ENCODE data around the gene RGS19.

RGS19 gene

DNA sequence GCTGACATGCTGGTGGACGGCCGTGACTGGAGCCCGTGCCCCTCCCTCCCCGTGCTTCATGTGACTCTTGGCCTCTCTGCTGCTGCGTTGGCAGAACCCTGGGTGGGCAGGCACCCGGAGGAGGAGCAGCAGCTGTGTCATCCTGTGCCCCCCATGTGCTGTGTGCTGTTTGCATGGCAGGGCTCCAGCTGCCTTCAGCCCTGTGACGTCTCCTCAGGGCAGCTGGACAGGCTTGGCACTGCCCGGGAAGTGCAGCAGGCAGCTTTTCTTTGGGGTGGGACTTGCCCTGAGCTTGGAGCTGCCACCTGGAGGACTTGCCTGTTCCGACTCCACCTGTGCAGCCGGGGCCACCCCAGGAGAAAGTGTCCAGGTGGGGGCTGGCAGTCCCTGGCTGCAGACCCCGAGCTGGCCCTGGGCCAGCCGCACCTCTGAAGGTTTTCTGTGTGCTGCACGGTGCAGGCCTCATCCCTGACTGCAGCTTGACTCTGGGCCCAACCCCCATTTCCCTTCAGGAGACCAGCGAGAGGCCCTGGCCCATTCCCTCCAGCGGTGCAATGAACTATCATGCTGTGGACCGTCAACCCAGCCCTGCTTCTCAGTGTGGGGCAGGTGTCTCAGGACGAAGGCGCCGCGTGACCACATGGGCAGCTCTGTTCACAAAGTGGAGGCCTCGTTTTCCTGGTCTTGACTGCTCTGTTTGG is 19.9 kb upstream of the RGS19 start:
- TF ChIP-seq, protein P1, sequence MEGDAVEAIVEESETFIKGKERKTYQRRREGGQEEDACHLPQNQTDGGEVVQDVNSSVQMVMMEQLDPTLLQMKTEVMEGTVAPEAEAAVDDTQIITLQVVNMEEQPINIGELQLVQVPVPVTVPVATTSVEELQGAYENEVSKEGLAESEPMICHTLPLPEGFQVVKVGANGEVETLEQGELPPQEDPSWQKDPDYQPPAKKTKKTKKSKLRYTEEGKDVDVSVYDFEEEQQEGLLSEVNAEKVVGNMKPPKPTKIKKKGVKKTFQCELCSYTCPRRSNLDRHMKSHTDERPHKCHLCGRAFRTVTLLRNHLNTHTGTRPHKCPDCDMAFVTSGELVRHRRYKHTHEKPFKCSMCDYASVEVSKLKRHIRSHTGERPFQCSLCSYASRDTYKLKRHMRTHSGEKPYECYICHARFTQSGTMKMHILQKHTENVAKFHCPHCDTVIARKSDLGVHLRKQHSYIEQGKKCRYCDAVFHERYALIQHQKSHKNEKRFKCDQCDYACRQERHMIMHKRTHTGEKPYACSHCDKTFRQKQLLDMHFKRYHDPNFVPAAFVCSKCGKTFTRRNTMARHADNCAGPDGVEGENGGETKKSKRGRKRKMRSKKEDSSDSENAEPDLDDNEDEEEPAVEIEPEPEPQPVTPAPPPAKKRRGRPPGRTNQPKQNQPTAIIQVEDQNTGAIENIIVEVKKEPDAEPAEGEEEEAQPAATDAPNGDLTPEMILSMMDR (IDR thresholded peaks at IDR 0.05; ENCODE audit: borderline replicate concordance, control extremely low read depth, extremely low read depth, insufficient read depth, missing control alignments) = no peak
- no peak for DNase-seq (ENCODE audit: low spot score)
- in situ Hi-C loops (cut with MboI; ENCODE audit: low sequenced_read_pairs, unreplicated experiment) = no loop called here

DNA sequence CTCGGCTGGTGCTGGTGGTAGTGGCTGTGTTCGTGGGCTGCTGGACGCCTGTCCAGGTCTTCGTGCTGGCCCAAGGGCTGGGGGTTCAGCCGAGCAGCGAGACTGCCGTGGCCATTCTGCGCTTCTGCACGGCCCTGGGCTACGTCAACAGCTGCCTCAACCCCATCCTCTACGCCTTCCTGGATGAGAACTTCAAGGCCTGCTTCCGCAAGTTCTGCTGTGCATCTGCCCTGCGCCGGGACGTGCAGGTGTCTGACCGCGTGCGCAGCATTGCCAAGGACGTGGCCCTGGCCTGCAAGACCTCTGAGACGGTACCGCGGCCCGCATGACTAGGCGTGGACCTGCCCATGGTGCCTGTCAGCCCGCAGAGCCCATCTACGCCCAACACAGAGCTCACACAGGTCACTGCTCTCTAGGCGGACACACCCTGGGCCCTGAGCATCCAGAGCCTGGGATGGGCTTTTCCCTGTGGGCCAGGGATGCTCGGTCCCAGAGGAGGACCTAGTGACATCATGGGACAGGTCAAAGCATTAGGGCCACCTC is 19.2 kb upstream of the RGS19 start:
- in situ Hi-C loops (cut with MboI; ENCODE audit: low sequenced_read_pairs, unreplicated experiment) = no loop called here
- TF ChIP-seq, protein P1 (IDR thresholded peaks at IDR 0.05; ENCODE audit: borderline replicate concordance, control extremely low read depth, extremely low read depth, insufficient read depth, missing control alignments) = no peak
- no peak for DNase-seq (ENCODE audit: low spot score)

DNA sequence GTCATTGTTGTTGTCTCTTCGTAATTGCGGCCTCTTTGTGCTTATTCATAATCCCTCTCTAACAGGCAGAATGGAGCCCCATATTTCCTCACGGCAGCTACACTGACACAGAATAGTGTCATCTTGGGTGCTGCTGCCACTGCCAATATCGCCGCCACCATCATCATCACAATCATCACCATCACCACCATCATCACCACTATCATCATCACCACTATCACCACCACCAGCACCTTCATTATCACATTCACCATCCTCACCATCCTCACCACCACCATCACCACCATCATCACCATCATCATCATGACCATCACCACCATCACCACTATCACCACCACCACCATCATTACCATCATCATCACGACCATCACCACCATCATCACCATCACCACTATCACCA is 17.2 kb upstream of the RGS19 start:
- DNase-seq (ENCODE audit: low spot score) = no peak
- in situ Hi-C loops (cut with MboI; ENCODE audit: low sequenced_read_pairs, unreplicated experiment) = no loop called here
- TF ChIP-seq, protein P1 (IDR thresholded peaks at IDR 0.05; ENCODE audit: borderline replicate concordance, control extremely low read depth, extremely low read depth, insufficient read depth, missing control alignments) = no peak

DNA sequence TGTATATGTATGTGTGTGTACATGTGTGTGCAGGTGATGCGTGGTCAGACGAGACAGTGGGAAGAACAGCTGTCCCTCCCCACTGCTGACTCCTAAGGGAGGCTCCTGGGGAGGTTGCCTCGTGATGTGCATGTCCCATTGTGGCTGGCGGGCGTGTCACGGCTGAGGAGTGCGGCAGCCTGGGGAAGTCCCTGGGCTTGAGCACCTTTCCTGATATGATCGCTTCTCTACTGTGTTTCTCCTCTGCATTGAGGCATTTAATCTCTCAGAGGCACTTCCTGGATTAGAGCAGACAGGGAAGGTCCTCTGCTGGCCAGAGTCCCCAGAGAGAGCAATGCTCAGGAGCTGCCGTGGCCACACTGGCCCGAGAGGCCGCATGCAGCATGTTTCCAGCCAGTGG is 16.6 kb upstream of the RGS19 start:
- in situ Hi-C loops (cut with MboI; ENCODE audit: low sequenced_read_pairs, unreplicated experiment) = no loop called here
- DNase-seq (ENCODE audit: low spot score) = no peak
- TF ChIP-seq, protein P1 (IDR thresholded peaks at IDR 0.05; ENCODE audit: borderline replicate concordance, control extremely low read depth, extremely low read depth, insufficient read depth, missing control alignments) = no peak

DNA sequence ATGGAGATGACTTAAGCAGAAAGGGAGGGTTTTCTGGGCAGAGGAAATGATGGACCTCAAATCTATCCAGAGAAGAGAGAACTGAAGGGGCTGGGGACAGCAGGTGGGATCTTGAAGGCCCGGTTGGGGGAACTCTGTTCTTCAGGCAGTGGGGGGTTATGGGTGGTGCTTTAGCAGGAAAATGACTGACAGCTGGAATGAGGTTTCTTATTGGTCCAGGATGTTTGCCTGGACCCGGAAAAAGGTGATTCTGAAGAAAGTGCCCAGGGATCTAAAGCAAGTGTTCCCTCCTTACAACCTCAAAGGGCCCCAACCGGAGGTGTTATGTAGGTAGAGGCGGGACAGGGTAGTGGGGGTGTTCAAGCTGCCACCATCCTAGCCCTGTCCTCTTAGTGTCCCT is 16.1 kb upstream of the RGS19 start:
- in situ Hi-C loops (cut with MboI; ENCODE audit: low sequenced_read_pairs, unreplicated experiment) = no loop called here
- no peak for DNase-seq (ENCODE audit: low spot score)
- TF ChIP-seq, protein P1 (IDR thresholded peaks at IDR 0.05; ENCODE audit: borderline replicate concordance, control extremely low read depth, extremely low read depth, insufficient read depth, missing control alignments) = no peak

DNA sequence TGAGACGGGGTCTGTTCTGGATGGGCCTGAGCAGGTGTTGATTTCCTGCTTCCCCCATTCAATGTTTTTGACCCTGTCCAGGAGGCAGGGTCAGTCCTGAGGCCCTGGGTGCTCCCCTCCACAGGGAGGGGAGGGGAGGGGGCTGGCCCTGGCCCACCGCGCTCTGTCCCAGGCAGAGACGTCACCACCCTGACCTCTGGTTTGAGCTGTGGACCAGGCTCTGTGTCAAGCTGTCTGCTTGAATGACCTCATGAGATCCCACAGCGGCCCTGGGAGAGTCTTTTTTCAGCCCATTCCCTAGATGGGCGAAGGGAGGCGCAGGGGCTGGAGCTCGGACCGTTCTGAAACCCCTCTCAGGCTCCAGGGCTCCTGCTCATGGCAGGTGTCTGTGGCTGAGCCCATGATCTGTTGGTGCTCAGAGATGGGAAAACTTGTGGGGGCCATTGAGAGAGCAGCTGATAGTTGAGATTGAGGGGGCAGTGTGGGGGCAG is 13.7 kb upstream of the RGS19 start:
- in situ Hi-C loops (cut with MboI; ENCODE audit: low sequenced_read_pairs, unreplicated experiment) = no loop called here
- no peak for DNase-seq (ENCODE audit: low spot score)
- TF ChIP-seq, protein P1 (IDR thresholded peaks at IDR 0.05; ENCODE audit: borderline replicate concordance, control extremely low read depth, extremely low read depth, insufficient read depth, missing control alignments) = no peak
